Measurements from ENCODE around the gene JAML.

Gene JAML

GRCh38 chr11:118219732-118220131, 5.1 kb downstream of the JAML start:
- no peak overlapping the region for H3K4me3 ChIP-seq (ENCODE audit: low read depth, low read length)
- no peak for DNase-seq (ENCODE audit: low read depth)
- TF ChIP-seq CTCF (conservative IDR thresholded peaks at IDR 0.05; ENCODE audit: low read depth, low read length), result no peak

DNA sequence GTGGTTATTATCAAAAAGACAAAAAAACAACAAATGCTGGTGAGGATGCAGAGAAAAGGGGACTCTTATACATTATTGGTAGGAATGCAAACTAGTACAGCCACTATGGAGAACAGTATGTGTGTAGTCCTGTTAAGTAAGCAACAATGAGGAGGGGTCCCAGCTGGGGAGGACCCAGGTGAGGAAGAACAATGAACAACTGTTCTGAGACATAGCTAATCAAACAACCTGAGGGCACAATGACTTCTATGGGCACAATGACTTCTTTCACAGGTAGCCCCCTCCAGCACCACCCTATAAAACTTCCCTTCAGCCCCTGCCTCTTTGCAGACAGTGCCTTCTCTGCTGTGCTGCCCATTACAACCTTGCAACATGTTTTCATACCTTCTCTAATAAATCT, 5.6 kb downstream of the JAML start:
- no peak for TF ChIP-seq CTCF (conservative IDR thresholded peaks at IDR 0.05; ENCODE audit: low read depth, low read length)
- no peak for DNase-seq (ENCODE audit: low read depth)
- no peak overlapping the region for H3K4me3 ChIP-seq (ENCODE audit: low read depth, low read length)

DNA sequence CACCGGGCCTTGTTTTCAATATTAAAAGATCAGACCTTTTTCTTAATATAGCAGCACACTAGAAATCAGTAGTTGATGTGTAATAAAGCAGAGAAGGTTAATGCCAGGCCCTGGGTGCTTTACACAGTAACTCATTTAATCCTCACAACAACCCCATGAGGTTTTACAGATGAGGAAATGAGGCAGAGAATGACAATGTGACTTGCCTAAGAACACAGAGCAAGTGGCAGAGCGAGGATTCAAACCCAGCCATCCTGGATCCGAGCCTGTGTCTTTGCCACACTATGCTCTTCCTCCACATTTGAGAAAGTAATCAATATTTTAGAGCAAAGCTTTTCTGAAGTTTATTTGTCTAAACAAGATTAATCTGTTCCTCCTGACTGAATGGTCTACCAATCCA, 7.2 kb downstream of the JAML start:
- TF ChIP-seq CTCF (conservative IDR thresholded peaks at IDR 0.05; ENCODE audit: low read depth, low read length), result no peak
- no peak overlapping the region for H3K4me3 ChIP-seq (ENCODE audit: low read depth, low read length)
- DNase-seq (ENCODE audit: low read depth), result no peak

DNA sequence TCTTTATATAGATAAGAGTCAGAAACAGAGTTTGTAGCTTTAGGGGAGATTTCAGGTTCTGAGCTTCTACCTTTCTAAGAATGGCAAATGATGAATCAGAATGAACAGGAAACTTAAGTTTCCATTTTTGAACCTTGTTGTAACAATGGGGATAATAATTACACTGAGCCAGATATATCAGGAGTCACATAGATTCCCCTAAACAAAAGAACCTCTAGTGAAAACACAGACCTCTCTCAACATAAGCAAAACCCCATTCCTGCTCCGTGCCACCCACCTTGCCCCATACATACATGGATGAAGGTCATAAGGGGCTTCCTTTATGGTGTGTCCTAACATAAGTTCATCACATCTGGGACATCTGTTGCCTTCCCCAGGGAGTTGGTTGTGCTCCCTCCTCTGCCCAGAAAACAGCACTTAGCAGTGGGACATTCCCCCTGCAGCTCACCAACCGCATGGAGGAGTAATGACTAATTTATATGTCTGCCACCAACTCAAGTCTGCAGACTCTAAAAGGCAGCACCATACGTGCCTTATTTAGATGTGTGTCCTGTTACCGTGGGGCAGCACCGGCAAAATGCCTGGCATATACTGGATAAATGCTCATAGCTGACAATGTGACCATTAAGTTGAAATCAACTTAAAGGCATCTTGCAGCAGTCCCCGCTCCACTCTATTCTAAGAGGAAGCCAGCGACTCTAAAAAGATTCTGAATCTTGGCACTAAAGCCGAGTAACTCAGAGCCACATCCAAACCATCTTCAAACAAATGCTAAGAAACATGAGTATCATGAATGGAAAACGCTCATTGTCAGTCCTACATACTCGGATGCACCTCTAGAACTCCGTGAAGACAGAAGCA, 8.0 kb downstream of the JAML start:
- DNase-seq (ENCODE audit: low read depth), result no peak
- no peak for TF ChIP-seq CTCF (conservative IDR thresholded peaks at IDR 0.05; ENCODE audit: low read depth, low read length)
- no peak overlapping the region for H3K4me3 ChIP-seq (ENCODE audit: low read depth, low read length)

DNA sequence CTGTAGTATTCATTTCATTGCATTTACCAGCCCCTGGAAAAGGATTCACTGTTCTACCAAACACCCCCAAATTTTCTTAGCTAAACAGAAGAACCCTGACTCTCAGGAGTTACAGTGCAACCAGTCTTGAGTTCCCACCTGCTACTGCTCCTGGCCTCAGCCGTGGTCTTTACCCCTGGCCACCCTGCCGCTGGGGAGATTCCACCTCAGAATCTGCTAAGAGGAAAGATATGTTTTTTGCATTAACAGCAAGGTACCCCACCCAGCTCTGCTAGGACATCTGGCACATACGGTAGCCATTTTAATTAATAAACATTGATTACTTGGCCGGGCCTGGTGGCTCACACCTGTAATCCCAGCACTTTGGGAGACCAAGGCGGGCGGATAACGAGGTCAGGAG, 9.0 kb downstream of the JAML start:
- H3K4me3 ChIP-seq (ENCODE audit: low read depth, low read length), result no peak overlapping the region
- TF ChIP-seq CTCF (conservative IDR thresholded peaks at IDR 0.05; ENCODE audit: low read depth, low read length), result no peak
- DNase-seq (ENCODE audit: low read depth), result no peak

DNA sequence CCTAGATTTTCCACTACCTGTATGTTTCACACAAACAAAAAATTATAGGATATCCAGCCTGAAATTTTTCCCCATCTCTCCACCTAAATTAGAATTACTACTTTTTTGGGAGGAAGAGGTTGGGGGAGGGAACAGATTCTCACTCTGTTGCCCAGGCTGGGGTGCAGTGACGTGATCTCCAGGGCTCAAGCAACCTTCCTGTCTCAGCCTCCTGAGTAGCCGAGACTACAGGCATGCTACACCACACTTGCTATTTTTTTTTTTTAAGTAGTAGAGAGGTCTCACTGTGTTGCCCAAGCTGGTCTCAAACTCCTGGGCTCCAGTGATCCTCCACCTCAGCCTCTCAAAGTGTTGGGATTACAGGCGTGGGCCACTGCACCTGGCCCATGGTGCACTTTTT, 9.5 kb downstream of the JAML start:
- H3K4me3 ChIP-seq (ENCODE audit: low read depth, low read length), result no peak overlapping the region
- no peak for TF ChIP-seq CTCF (conservative IDR thresholded peaks at IDR 0.05; ENCODE audit: low read depth, low read length)
- DNase-seq (ENCODE audit: low read depth), result no peak
